ENCODE measurements around the gene SRSF7.
"Not testable (repeated sequence)": the region's sequence is repeated elsewhere in the genome, so short reads cannot be mapped to it uniquely, and the experiment has no call there.

The SRSF7 gene

DNA sequence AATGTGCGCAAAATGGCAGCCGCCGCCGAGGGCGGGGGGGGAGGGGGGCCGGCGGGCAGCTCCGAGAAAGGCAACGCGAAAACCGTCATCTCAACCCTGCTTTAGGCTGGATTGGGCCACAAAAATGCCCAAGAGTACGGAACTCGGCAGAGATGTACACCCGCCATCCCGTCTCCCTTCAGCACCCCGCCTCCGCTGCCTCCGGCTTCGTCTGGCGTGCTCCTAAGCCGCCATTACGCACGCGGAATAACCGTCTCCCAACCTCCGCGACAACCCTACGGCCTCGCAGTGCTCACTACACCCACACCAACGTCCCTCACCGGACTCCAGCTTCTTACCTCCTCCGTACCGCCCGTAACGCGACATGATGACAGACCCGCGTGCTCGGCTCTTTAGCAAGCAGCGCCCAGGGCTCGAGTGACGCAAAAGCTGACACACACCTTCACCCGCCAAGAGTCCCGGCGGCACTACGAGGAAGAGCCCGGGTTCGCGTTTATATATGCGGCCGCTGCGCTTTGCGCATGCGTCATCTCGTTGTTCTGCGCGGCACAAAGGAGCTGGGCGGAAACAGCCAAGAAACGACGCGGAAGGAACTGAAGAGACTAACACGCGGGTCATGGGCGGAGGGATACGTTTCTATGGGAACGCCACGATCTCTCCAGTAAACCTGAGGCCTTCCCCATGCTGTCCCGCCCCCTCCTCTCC, at the start of gene SRSF7:
TSS of gene SRSF7 (minus strand) at position 471 of the 705 bp plus-strand sequence. CDS start at position 366, 105 bp downstream.
- peak; percentile 99 for DNase-seq (ENCODE audit: low read depth)

GRCh38 chr2:38797953-38798352, 46.8 kb upstream of the SRSF7 start:
- DNase-seq (ENCODE audit: low read depth) = no peak

DNA sequence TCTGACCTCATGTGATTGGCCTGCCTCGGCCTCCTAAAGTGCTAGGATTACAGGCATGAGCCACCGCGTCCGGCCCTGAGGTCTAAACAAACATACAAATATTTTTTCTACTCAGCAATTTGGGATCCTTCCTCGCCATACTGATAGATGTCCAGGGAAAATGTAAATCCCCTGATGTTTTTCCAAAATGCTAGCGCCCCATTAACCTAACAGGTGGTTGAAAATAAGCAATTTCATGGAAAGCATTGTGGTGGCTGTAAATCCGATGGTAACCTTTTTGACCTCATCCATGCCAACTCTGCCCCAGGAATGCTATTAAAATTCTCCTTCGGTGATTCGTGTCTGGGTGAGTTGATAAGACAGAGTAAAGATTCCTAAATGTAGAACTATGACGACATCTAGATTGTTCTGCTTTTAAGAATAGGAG, 46.1 kb upstream of the SRSF7 start:
- DNase-seq (ENCODE audit: low read depth) = peak; percentile 25

GRCh38 chr2:38795016-38795415, 43.9 kb upstream of the SRSF7 start:
- DNase-seq (ENCODE audit: low read depth) = not testable (repeated sequence)

GRCh38 chr2:38794235-38794946, 43.2 kb upstream of the SRSF7 start:
- no peak for DNase-seq (ENCODE audit: low read depth)

- no peak for DNase-seq (ENCODE audit: low read depth)
Observed at GRCh38 chr2:38793511-38793910, 42.4 kb upstream of the SRSF7 start.

DNA sequence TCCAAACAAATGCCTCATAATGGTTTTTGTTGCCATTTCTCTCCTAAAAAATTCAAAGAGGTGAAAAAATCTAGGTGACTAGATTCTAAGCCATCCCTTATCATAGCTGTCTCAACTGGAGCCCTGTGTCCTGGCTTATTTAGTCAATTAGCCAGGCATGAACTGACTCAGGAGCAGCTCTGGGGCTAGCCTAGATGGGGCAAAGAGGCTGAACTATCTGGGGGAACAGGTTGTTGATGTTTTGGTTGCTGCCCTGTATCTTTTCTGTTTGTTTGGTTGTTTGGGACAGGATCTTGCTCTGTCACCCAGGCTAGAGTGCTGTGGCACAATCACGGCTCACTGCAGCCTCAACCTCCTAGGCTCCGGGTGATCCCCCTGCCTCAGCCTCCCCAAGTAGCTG, 41.6 kb upstream of the SRSF7 start:
- no peak for DNase-seq (ENCODE audit: low read depth)

GRCh38 chr2:38792321-38792720, 41.2 kb upstream of the SRSF7 start:
- DNase-seq (ENCODE audit: low read depth) = not testable (repeated sequence)

DNA sequence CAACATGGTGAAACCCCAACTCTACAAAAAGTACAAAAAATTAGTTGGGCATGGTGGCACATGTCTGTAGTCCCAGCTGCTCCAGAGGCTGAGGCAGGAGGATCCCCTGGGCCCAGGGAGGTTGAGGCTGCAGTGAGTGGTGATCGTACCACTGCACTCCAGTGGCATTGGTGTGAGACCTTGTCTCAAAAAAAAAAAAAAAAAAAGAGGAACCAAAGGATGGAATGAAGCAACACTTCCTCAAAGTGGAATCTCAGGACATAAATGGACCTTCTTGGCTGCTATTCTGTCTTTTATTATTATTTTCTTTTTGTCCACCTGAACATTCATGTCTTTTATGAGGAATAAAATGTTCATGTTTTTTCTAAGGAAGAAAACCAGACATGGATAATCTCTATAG, 40.6 kb upstream of the SRSF7 start:
- DNase-seq (ENCODE audit: low read depth) = no peak

DNA sequence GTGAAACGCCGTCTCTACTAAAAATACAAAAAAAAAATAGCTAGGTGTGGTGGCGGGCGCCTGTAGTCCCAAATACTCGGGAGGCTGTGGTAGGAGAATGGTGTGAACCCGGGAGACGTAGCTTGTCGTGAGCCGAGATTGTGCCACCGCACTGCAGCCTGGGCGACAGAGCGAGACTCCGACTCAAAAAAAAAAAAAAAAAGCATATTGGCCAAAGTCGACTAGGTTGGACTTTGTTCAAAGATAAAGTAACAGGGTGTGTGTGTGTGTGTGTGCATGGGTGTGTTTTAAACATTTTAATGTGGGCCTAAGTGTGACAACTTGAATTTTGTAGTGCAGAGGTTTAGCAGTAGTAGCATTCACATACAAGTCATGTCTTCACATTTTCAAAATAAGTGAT, 38.5 kb upstream of the SRSF7 start:
- DNase-seq (ENCODE audit: low read depth) = no peak

GRCh38 chr2:38788306-38788705, 37.1 kb upstream of the SRSF7 start:
- DNase-seq (ENCODE audit: low read depth) = no peak

GRCh38 chr2:38783586-38783985, 32.4 kb upstream of the SRSF7 start:
- no peak for DNase-seq (ENCODE audit: low read depth)

- DNase-seq (ENCODE audit: low read depth) = no peak
Observed at GRCh38 chr2:38778687-38779082, 27.5 kb upstream of the SRSF7 start.

DNA sequence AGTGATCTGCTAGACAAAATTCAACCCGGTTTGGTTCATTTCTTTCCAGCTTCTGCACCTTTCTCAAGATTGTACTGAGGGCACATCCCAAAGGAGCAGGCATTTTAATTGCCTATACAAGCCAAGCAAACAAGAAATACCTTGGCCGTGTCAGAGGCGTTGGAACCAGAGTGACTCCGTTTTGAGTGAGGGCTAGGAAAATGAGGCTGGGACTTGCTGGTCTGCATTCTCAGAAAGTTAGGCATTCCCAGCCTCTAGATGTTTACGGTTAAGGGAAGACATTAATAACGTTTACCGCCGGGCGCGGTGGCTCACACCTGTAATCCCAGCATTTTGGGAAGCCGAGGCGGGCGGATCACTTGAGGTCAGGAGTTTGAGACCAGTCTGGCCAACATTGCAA, 25.4 kb upstream of the SRSF7 start:
- DNase-seq (ENCODE audit: low read depth) = no peak

GRCh38 chr2:38775921-38776225, 24.7 kb upstream of the SRSF7 start:
- DNase-seq (ENCODE audit: low read depth) = no peak

- no peak for DNase-seq (ENCODE audit: low read depth)
Observed at GRCh38 chr2:38775097-38775920, 24.1 kb upstream of the SRSF7 start.

GRCh38 chr2:38771632-38772031, 20.5 kb upstream of the SRSF7 start:
- peak; percentile 45 for DNase-seq (ENCODE audit: low read depth)

DNA sequence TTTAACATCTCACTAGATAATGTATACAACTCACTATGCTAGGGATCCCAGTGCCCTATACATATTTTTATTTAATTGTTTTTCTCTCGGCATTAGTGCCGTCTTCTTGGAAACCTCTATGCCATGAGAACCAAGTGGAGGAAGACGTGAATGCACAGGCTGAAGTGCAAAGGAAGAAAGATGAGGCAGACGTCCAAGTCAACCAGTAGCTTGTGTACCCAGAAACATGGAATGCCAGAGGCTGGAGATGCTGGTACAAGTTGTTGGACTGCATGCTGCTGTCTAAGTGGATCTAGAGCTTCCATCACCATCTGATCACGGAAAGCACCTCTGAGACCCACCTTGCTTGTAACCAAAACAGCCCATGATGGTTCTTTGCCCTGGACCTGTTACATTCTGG, 14.4 kb upstream of the SRSF7 start:
- no peak for DNase-seq (ENCODE audit: low read depth)

- DNase-seq (ENCODE audit: low read depth) = peak; percentile 84
Observed at GRCh38 chr2:38765149-38765548, 14.0 kb upstream of the SRSF7 start.

DNA sequence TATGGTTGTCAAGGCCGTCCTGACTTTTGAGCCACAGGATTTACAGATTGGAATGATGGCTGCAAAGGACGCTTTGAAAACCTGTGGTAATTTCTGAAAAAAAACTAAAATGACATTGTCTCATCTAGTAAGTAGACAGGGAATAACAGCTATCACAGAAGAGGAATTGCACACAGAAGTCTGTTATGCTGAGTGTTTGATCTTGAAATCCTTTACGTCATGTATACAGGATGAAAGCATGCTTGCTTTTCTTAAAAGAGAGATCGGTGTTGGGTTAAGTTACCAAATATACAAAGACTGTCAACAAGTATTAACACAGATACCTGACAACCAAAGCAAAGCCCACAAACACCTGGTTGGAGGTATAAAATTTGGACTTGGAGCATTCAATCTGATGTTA, 12.6 kb upstream of the SRSF7 start:
- DNase-seq (ENCODE audit: low read depth) = no peak

DNA sequence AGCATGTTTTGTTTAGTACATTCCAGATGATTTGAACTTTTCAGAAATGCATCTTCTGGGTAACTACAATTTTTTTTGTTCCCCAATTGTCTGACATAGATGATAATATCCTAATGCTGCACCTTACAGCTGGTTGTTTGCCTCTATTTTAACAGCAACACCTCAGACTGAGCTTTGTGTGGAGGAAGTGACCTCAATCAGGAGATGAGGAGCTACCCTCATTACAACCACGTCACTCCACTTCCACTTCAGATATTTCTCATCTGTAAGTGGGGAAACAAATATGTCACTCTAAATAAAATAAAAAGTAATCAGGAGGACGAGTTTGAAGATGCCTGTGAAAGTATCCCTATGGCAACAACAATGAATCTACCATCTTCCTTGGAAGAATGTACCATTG, 12.1 kb upstream of the SRSF7 start:
- no peak for DNase-seq (ENCODE audit: low read depth)

- not testable (repeated sequence) for DNase-seq (ENCODE audit: low read depth)
Observed at GRCh38 chr2:38755891-38756290, 4.7 kb upstream of the SRSF7 start.

GRCh38 chr2:38754506-38754905, 3.3 kb upstream of the SRSF7 start:
- DNase-seq (ENCODE audit: low read depth) = no peak
